ENCODE data around the gene CR2.

The CR2 gene

GRCh38 chr1:207440626-207441025 lies 13.5 kb upstream of the CR2 start:
- H3K4me3 ChIP-seq (replicated peaks in 1 of 2; ENCODE audit: low read depth in 2 of 2, low read length in 2 of 2), result no peak overlapping the region
- TF ChIP-seq CTCF (IDR thresholded peaks at IDR 0.05; ENCODE audit: low read depth, low read length), result no peak
- no peak for DNase-seq (ENCODE audit: low read depth in 2 of 2)

GRCh38 chr1:207444514-207445217 lies 9.5 kb upstream of the CR2 start:
- no peak for DNase-seq (ENCODE audit: low read depth in 2 of 2)
- no peak for TF ChIP-seq CTCF (IDR thresholded peaks at IDR 0.05; ENCODE audit: low read depth, low read length)
- no peak overlapping the region for H3K4me3 ChIP-seq (replicated peaks in 1 of 2; ENCODE audit: low read depth in 2 of 2, low read length in 2 of 2)

GRCh38 chr1:207453710-207454045 lies 450 bp upstream of the CR2 start:
- TF ChIP-seq CTCF (IDR thresholded peaks at IDR 0.05; ENCODE audit: low read depth, low read length), result no peak
- DNase-seq (ENCODE audit: low read depth in 2 of 2), result no peak
- no peak overlapping the region for H3K4me3 ChIP-seq (replicated peaks in 1 of 2; ENCODE audit: low read depth in 2 of 2, low read length in 2 of 2)

- no peak overlapping the region for H3K4me3 ChIP-seq (replicated peaks in 1 of 2; ENCODE audit: low read depth in 2 of 2, low read length in 2 of 2)
- DNase-seq (ENCODE audit: low read depth in 2 of 2), result no peak
Observed at GRCh38 chr1:207455183-207455754, 1.1 kb downstream of the CR2 start.

GRCh38 chr1:207458414-207458813 lies 4.3 kb downstream of the CR2 start:
- H3K4me3 ChIP-seq (replicated peaks in 1 of 2; ENCODE audit: low read depth in 2 of 2, low read length in 2 of 2), result no peak overlapping the region
- DNase-seq (ENCODE audit: low read depth in 2 of 2), result no peak
- no peak for TF ChIP-seq CTCF (IDR thresholded peaks at IDR 0.05; ENCODE audit: low read depth, low read length)

More at GRCh38 chr1:207455183-207455754, 1.1 kb downstream of the CR2 start:
- TF ChIP-seq CTCF (IDR thresholded peaks at IDR 0.05; ENCODE audit: low read depth, low read length), result no peak

GRCh38 chr1:207459008-207459407 lies 4.9 kb downstream of the CR2 start:
- TF ChIP-seq CTCF (IDR thresholded peaks at IDR 0.05; ENCODE audit: low read depth, low read length), result no peak
- no peak overlapping the region for H3K4me3 ChIP-seq (replicated peaks in 1 of 2; ENCODE audit: low read depth in 2 of 2, low read length in 2 of 2)
- DNase-seq (ENCODE audit: low read depth in 2 of 2), result no peak

GRCh38 chr1:207461649-207462048 lies 7.5 kb downstream of the CR2 start:
- H3K4me3 ChIP-seq (replicated peaks in 1 of 2; ENCODE audit: low read depth in 2 of 2, low read length in 2 of 2), result no peak overlapping the region
- no peak for DNase-seq (ENCODE audit: low read depth in 2 of 2)
- TF ChIP-seq CTCF (IDR thresholded peaks at IDR 0.05; ENCODE audit: low read depth, low read length), result no peak

All from cardiac fibroblast (primary cell).